ENCODE results near the gene MAPKBP1.

MAPKBP1 gene

GRCh38 chr15:41876689-41877088 lies 102.4 kb downstream of the MAPKBP1 start:
- Mint-ChIP-seq H3K27ac (no peak overlapping the region), H3K36me3 (ENCODE audit: low read depth) (no peaks in the 10 kb centered on the region), H3K9me3 (no peaks in the 10 kb centered on the region), H3K27me3 (ENCODE audit: low read depth) (peaks cover 12% of the 10 kb centered on the region), H3K4me1 (ENCODE audit: low read depth) (peaks cover 4% of the 10 kb centered on the region), H3K4me3 (no peak overlapping the region)

Data from T-helper 1 cell treated with Interleukin-12 subunit alpha and Interleukin-12 subunit beta and Interleukin-4 antibody, amounts not matched to agents 30 μg/mL and 1 μg/mL, for 36 hours (primary cell).